GM21381 (cell line): ENCODE results near the gene SLC25A11.
A peak's percentile ranks its signal among the peaks of the same experiment; 100 is the strongest.

Experiments
- ATAC-seq: cut with Tn5 transposase; IDR thresholded peaks from one replicate; pipeline ENCODE4 v1.9.1; 2021; ENCODE audit warnings: mild to moderate bottlenecking, moderate library complexity; ENCODE audit not compliant: unreplicated experiment

The SLC25A11 gene, protein sequence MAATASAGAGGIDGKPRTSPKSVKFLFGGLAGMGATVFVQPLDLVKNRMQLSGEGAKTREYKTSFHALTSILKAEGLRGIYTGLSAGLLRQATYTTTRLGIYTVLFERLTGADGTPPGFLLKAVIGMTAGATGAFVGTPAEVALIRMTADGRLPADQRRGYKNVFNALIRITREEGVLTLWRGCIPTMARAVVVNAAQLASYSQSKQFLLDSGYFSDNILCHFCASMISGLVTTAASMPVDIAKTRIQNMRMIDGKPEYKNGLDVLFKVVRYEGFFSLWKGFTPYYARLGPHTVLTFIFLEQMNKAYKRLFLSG

DNA sequence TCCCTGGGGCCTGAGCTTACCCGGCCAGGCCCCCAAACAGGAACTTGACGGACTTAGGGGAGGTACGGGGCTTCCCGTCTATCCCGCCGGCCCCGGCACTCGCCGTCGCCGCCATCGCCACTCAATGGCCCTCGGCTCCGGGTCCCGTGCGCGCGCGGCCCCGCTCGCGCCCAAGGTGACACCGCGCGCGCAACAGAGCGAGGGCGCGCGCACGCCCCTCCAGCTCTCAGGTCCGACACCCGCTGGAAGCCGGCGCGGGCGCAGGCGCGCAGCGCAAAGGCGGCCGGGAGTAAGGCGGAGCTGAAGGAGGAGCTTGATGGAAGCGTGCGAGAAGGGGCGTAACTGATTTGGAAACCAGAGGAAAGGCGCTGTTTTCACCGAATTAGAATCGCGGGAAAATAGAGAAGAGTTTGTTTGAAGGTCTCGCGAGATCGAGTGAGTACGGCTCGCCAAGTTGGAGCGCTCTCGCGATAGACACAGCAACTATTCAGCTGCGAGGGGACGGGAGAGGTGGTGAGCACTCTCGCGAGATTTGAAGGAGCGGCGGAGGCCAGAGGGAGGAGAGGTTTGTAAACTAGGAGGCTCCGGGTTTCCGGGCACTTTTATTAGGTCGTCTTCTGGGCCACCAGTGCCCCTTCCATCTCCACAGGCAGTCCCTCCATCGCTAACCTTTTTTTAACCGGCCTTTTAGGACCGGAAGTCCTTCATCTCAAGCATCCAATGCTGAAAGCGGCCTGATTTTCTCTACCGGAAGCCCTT lies at the start of gene SLC25A11, which contains the start of gene RNF167:
SLC25A11 (minus strand) TSS at position 251 of the 759 bp plus-strand sequence; CDS start at position 115, 136 bp downstream.
RNF167 (plus strand) TSS at position 473 of the 759 bp plus-strand sequence. CDS start 642 bp downstream, outside the sequence.
- ATAC-seq, result peak; percentile 71

GRCh38 chr17:4987767-4988567 lies 48.1 kb upstream of the SLC25A11 start:
- peak; percentile 17 for ATAC-seq

DNA sequence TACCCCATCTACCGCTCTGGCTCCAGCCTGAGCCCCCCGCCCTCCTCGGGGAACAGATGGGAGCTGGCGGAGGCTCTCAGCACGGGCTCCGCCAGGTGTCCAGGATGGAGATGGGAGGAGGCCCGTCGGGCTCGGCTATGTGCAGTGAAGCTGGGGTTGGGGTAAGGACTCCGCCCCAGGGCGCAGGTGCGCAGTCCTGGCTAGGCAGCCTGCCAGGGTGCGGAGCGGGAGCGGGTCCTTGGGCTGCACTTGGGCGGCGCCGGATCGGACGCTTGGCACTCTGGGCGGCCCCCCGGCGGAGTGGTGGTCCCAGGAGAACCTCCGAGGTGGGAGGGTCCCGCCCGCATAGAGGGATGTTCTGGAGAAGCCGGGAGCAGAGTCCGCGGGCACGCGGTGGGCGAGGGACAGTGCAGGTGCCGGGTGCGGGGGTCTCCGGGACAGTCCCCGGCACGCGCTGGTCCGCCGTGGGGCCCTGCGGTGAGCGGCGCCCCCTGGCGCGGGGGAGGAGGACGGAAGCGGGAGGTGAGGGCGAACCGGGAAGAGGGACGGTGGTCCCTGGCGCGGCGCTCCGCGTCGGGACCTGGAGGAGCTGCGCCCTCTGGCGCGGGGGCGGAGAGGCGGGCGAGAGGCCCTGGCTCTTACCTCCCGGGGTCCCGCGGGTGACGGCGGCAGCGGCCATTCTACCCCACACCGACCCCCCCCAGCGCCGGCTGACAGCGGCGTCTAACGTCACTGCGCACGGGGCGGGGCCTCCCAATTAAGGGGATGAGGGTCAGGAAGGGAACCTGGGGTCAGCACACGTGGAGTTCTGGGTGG lies 47.3 kb upstream of the SLC25A11 start, which contains the start of gene CAMTA2:
CAMTA2 (minus strand) TSS at position 725 of the 816 bp plus-strand sequence. CDS start 1,453 bp downstream, outside the sequence.
- ATAC-seq, result peak; percentile 59

DNA sequence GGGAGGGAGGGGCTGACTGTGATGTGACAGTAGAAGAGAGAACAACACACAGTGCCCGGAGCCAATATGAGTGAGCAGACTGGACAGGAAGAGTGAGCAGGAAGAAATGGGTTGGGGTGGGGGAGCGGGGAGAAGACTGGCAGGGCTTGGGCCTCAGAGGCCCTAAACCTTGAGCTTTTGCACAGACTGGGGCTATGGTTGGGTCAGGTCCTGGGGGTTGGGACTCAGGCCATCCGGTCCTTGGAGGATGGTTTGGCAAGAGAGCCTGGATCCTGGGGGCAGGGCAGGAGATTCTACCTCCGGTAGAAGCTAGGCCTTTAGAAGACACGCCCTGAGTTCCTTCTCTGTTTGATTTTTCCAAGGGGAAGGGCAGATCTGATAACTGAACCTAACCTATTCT lies 46.6 kb upstream of the SLC25A11 start:
- ATAC-seq, result no peak

DNA sequence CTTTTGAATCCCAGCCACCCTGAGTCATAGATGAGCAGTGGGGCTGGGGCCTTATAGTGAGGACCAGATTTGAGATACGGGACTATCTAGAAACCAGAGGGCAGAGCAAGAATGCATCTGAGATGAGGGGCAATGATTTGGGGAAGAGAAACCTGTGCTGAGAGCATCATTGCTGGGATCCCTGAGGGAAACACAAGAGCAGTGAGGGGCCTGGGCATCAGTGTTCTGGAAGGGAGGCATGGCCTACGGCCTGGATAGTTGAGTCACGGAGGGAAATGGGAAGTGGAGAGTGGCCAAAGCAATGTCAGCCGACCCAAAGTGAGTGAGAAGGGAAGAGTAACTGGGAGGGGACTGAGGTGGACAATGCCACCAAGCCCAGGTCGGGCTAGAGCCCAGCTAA lies 42.5 kb upstream of the SLC25A11 start:
- no peak for ATAC-seq

DNA sequence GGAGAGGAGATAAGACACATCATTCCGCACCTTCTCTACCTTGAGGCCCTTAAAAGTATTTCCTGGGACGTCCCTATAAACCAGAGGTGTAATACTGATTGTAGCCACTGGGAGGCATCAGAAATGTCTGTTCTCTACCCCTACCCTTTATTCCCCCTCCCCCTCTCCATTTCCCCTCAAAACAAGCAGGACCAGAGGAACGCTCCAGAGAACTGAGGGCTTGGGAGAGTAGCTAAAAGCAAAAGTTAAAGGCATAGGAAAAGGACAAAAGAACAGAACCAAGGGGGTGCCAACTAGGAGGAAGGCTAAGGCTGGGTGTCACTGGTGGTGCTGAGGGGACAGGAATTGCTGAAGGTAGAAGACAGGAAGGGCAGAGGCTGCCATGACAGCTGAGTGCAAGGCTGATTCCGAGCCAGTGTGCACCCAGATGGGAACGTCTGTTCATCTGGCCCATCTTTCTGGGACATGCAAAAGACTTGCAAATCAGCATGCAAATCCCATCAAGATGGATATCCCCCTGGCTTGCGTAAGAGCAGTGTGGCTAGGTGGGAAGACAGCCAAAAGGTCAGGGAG lies 40.9 kb upstream of the SLC25A11 start:
- no peak for ATAC-seq

DNA sequence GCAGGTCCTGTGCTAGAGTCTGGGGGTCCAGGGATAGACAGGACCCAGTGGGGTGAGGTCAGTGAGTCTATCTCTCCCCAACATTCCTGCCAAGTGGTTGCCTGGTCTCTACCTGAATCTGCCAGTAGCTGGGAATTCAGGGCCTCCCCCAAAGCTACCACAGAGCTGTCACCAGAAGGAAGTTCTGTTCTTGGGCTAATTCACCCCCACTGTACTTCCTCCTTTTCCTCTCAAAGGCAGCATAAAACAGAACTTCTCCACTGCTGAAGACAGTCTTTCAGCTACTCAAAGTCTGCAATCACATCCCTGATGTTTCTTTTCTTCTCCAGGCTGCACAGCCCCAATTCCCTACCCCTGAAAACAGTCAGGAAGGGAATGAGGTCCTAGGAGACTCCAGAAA lies 38.9 kb upstream of the SLC25A11 start:
- ATAC-seq, result no peak

- no peak for ATAC-seq
Observed at GRCh38 chr17:4974115-4974670, 34.3 kb upstream of the SLC25A11 start.

DNA sequence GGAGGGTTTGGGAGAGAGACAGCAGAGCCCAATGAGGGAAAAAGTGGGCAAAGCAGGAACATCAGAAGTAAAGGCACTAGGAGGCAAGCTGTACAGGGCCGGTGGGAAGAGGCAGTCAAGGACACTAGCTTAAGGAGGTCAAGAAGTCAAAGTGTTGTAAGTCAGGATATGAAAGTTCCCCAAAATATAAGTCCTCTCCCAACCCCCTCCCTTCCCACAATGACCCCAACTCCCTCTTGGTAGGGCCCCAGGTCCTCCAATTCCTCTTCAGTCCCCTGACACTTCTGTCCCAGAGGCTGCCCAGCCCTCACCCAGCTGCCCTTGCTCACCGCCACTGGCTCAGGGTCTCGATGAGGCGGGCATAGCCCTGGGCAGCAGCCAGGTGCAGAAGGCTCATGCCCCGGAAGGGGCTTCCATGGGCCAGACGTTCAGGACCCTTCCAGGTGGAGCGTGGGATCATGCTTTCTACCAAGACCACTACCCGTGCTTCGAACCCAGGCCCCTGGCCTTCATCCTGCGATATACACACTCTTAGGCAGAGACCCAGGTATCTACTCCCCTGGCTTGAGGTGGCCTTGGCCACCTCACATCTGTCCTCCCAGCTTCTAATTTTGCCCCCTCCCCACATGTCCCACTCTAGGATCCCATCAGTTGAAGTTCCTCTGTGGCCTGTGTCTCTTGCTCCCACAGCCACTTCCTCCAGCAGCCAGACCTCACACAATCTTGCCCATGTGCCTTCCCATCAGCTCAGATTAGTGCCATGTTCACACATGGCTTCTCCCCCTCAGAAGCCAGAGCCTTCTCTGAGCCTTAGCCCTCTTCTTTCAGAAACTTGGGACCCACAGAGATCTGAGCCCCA lies 33.6 kb upstream of the SLC25A11 start:
- ATAC-seq, result no peak

GRCh38 chr17:4972752-4973151 lies 32.9 kb upstream of the SLC25A11 start:
- ATAC-seq, result no peak

DNA sequence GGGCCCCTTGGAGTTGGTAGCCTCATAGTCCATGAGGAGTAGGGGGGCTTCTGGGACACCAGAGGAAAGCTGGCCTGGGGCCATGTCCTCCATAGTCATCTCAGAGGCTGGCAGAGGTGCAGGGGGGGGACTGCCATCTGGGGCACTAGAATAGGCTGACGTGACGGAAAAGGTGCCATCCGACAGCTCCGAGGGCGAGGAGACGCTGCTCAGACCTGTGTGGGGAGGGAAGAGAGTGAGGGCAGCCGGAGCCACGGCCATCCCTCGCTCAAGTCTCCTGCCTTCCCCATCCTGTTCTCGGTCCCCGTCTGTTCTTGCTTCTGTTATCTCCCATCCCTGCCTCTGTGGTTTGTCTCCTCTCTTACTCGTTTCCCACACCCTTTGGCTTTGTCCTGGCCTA lies 32.5 kb upstream of the SLC25A11 start:
- ATAC-seq, result no peak

DNA sequence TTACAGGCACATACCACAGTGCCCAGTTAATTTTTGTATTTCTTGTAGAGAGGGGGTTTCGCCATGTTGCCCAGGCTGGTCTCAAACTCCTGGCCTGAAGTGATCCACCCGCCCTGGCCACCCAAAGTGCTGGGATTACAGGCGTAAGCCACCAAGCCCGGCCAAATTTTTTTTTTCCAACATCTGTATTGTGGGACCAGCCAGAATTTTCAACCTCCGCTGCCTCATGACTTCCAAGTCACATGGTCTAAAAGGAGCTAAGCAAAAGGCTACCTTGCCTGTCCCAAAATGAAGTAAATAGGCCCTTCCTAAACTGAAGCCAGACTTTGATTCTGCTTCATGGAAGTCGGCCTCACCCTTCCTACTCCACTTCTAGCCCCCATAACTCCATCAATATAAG lies 32.0 kb upstream of the SLC25A11 start:
- no peak for ATAC-seq

DNA sequence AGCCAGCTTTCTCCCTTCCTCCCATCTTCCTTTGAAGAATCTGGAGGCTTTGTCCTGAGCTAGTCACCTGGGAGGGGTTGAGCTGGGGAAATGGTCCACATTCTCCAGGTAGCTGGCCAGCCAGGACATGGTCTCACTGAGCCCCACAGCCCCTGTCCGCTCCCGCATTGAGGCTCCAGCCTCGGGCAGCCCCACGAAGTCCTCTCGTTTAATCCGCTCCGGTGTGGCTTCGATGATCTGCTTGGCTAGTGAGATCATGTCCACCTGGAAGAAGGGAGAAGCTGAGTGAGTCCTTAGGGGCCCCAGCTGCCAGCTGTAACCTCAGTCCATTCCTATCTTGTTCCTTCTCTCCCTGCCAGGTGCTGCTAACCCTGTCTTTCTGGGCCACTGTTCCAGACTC lies 30.4 kb upstream of the SLC25A11 start:
- ATAC-seq, result no peak

- ATAC-seq, result no peak
Observed at GRCh38 chr17:4969551-4970173, 29.8 kb upstream of the SLC25A11 start.

DNA sequence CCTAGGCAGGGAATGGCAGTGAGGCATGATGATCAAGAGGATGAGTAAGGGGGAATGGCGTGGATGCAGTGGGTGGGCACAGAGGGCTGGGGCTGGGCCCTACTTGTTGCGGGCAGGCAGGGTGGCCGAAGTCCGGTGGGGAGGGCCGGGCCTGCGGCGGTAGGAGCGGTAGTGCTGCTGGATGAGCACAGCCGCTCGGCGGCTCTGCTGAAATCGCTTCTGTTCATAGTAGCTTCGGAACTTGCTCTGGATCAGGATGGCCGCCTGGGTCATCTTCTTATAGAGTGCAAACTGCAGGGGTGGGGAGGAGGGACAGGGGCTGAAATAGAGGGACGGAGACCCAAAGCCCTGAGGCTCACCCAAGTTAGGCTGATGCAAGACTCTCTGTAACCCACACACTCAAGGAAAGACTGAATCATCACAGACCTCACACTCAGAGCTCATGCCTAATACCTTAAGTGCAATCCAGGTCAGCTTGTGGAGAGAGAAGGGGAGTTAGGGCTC lies 29.3 kb upstream of the SLC25A11 start:
- no peak for ATAC-seq

DNA sequence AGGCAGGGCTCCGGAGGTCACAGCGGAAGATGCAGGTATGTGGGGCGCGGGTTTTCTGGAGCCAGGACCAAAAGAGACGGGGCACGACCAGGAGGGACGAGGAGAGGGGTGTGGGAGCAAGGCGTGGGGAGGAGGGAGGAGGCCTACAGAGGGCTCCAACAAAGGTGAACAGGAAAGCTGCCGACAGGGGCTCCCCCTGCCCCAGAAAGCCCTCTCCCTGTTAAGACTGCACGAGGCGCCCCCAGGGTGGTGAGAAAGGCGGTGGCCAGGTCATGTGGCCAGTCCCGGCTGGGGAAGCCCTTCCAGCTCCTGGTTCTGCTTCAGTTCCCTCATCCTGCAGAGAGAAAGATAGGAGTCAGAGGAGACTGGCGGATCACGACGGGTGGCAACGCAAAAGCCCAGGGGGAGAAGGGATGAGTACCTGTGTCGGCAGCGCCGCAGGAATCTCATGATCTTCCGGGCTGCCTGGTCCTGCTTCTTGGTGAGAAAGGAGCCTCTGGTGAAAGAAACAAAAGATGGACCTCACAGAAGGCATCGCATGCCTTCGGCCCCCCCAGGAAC lies 28.7 kb upstream of the SLC25A11 start:
- ATAC-seq, result no peak

GRCh38 chr17:4967539-4968485 lies 28.0 kb upstream of the SLC25A11 start, which contains the start of gene SPAG7:
Gene SPAG7 (minus strand): TSS chr17:4967817. CDS start chr17:4967804, 13 bp downstream.
- peak; percentile 61 for ATAC-seq
